OCI-LY1 (cell line): Measurements from ENCODE around the gene STRN4.

ENCODE experiments used
- H2AFZ ChIP-seq: fragments of 200-600 bp; sonication (generic), shearing (Covaris generic); 2 replicates; pipeline ENCODE4 v1.6.0; 2014; ENCODE audit warnings: antibody characterized with exemption, mild to moderate bottlenecking, low read length
- H3F3A ChIP-seq: fragments of 200-600 bp; sonication (generic), shearing (Covaris generic); 2 replicates; pipeline ENCODE4 v1.6.0; 2014; ENCODE audit warnings: mild to moderate bottlenecking, antibody characterized with exemption, low read length, moderate library complexity; ENCODE audit not compliant: insufficient read depth
- H3K27ac ChIP-seq: fragments of 200-600 bp; sonication (generic); 2 replicates; pipeline ENCODE4 v1.5.1; 2014; ENCODE audit warnings: low read length, mixed run types, mild to moderate bottlenecking, low read depth; ENCODE audit not compliant: poor library complexity, severe bottlenecking
- H3K27me3 ChIP-seq: fragments of 200-600 bp; sonication (generic); 2 replicates; pipeline ENCODE4 v1.6.0; 2014; ENCODE audit warnings: antibody characterized with exemption, mild to moderate bottlenecking, low read length, moderate library complexity; ENCODE audit not compliant: insufficient read depth
- H3K36me3 ChIP-seq: fragments of 200-600 bp; sonication (generic); 2 replicates; pipeline ENCODE4 v1.6.1; 2014; ENCODE audit warnings: mild to moderate bottlenecking, antibody characterized with exemption, low read length, moderate library complexity, mixed read lengths; ENCODE audit not compliant: insufficient read depth
- H3K4me1 ChIP-seq: fragments of 200-600 bp; sonication (generic); 2 replicates; pipeline ENCODE4 v1.5.1; 2014; ENCODE audit warnings: mild to moderate bottlenecking, low read length, moderate library complexity; ENCODE audit not compliant: insufficient read depth, severe bottlenecking
- H3K4me2 ChIP-seq: fragments of 200-600 bp; sonication (generic), shearing (Covaris generic); 2 replicates; pipeline ENCODE4 v1.6.1; 2014; ENCODE audit warnings: low read length
- H3K4me3 ChIP-seq: fragments of 200-600 bp; sonication (generic); 2 replicates; pipeline ENCODE4 v1.5.1; 2014; ENCODE audit warnings: low read length, low read depth, mild to moderate bottlenecking, mixed read lengths; ENCODE audit not compliant: poor library complexity, severe bottlenecking
- H3K79me2 ChIP-seq: fragments of 200-600 bp; shearing (Covaris generic); 2 replicates; pipeline ENCODE4 v1.6.1; 2016; ENCODE audit warnings: mixed run types, low read length, mixed read lengths; ENCODE audit not compliant: insufficient read depth
- H3K9ac ChIP-seq: fragments of 200-600 bp; sonication (generic), shearing (Covaris generic); 2 replicates; pipeline ENCODE4 v1.6.1; 2014; ENCODE audit warnings: mild to moderate bottlenecking, low read length, mixed read lengths
- H3K9me2 ChIP-seq: fragments of 200-600 bp; sonication (generic), shearing (Covaris generic); 2 replicates; pipeline ENCODE4 v1.6.1; 2014; ENCODE audit warnings: low read depth, mild to moderate bottlenecking, low read length, mixed read lengths
- H3K9me3 ChIP-seq: fragments of 200-600 bp; shearing (Covaris generic); 2 replicates; pipeline ENCODE4 v1.6.1; 2014; ENCODE audit warnings: low read length, mixed read lengths
- H4K20me1 ChIP-seq: fragments of 200-600 bp; sonication (generic), shearing (Covaris generic); 2 replicates; pipeline ENCODE4 v1.6.0; 2016; ENCODE audit warnings: mild to moderate bottlenecking, low read length; ENCODE audit not compliant: insufficient read depth
- EZH2 ChIP-seq: fragments of 200-600 bp; sonication (generic), shearing (Covaris generic); IDR thresholded peaks from 2 replicates; pipeline ENCODE4 v1.8.0; 2017; ENCODE audit warnings: borderline replicate concordance, mixed run types, mild to moderate bottlenecking, antibody characterized with exemption, low read length, moderate library complexity, mixed read lengths
- TF ChIP-seq, protein P1 (sequence below): fragments of 200-600 bp; sonication (generic), shearing (Covaris generic); IDR thresholded peaks from 2 replicates; pipeline ENCODE4 v1.5.1; 2017; ENCODE audit warnings: mild to moderate bottlenecking, antibody characterized with exemption, low read length, moderate library complexity, mixed read lengths

Gene STRN4

GRCh38 chr19:46787331-46788261 lies 41.3 kb upstream of the STRN4 start:
- no peaks in the 10 kb centered on the region; the same call in 1 of the 2 replicates for H3K27me3 ChIP-seq
- H3F3A ChIP-seq = peaks cover 6% of the 10 kb centered on the region; the same call in 1 of the 2 replicates
- peak overlapping the region; percentile 98 for H3K4me3 ChIP-seq
- H3K4me2 ChIP-seq = peak overlapping the region; percentile 85
- TF ChIP-seq, protein P1, sequence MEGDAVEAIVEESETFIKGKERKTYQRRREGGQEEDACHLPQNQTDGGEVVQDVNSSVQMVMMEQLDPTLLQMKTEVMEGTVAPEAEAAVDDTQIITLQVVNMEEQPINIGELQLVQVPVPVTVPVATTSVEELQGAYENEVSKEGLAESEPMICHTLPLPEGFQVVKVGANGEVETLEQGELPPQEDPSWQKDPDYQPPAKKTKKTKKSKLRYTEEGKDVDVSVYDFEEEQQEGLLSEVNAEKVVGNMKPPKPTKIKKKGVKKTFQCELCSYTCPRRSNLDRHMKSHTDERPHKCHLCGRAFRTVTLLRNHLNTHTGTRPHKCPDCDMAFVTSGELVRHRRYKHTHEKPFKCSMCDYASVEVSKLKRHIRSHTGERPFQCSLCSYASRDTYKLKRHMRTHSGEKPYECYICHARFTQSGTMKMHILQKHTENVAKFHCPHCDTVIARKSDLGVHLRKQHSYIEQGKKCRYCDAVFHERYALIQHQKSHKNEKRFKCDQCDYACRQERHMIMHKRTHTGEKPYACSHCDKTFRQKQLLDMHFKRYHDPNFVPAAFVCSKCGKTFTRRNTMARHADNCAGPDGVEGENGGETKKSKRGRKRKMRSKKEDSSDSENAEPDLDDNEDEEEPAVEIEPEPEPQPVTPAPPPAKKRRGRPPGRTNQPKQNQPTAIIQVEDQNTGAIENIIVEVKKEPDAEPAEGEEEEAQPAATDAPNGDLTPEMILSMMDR = no peak
- no peak for TF ChIP-seq EZH2
- no peaks in the 10 kb centered on the region for H4K20me1 ChIP-seq
- H3K9me2 ChIP-seq = no peaks in the 10 kb centered on the region
- peaks cover 42% of the 10 kb centered on the region for H3K79me2 ChIP-seq
- peaks cover 31% of the 10 kb centered on the region for H3K4me1 ChIP-seq
- no peaks in the 10 kb centered on the region for H3K9me3 ChIP-seq
- H3K27ac ChIP-seq = peak overlapping the region; percentile 95
- H3K9ac ChIP-seq = peak overlapping the region; percentile 87
- H2AFZ ChIP-seq = no peak overlapping the region
- peaks cover 33% of the 10 kb centered on the region for H3K36me3 ChIP-seq

DNA sequence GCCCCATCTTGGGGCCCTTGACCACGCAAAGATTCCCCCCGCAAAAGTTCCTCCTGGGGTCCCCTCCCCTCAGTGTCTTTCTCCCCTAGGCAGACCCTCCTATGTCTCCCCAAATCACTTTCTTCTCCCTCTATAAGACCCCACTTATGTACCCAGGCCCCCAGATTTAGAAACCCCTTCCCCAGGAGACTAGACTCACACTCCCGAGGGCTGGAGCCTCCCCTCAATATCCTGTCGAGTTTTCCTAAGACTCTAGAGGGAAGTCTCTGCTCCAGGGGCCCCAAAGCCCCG lies 40.7 kb upstream of the STRN4 start:
- peaks cover 39% of the 10 kb centered on the region for H3K36me3 ChIP-seq
- peaks cover 42% of the 10 kb centered on the region for H3K79me2 ChIP-seq
- peak overlapping the region; percentile 85 for H3K4me2 ChIP-seq
- peak overlapping the region; percentile 95 for H3K27ac ChIP-seq
- peak overlapping the region; percentile 87 for H3K9ac ChIP-seq
- no peak for TF ChIP-seq EZH2
- TF ChIP-seq, protein P1 = no peak
- peak overlapping the region; percentile 98 for H3K4me3 ChIP-seq
- peaks cover 6% of the 10 kb centered on the region; the same call in 1 of the 2 replicates for H3F3A ChIP-seq
- H3K27me3 ChIP-seq = no peaks in the 10 kb centered on the region; the same call in 1 of the 2 replicates
- H3K4me1 ChIP-seq = peaks cover 31% of the 10 kb centered on the region
- no peak overlapping the region for H2AFZ ChIP-seq
- H3K9me2 ChIP-seq = no peaks in the 10 kb centered on the region
- no peaks in the 10 kb centered on the region for H4K20me1 ChIP-seq
- H3K9me3 ChIP-seq = no peaks in the 10 kb centered on the region

- Histone ChIP-seq H3K4me1 (peaks cover 31% of the 10 kb centered on the region), H3K4me2 (peak overlapping the region; percentile 85), H3K27me3 (no peaks in the 10 kb centered on the region), H3K4me3 (peak overlapping the region; percentile 98), H4K20me1 (no peaks in the 10 kb centered on the region), H3K36me3 (peaks cover 44% of the 10 kb centered on the region), H3K9me3 (no peaks in the 10 kb centered on the region), H3K9me2 (no peaks in the 10 kb centered on the region), H3K27ac (peak overlapping the region; percentile 95), H3F3A (peaks cover 6% of the 10 kb centered on the region; the same call in 1 of the 2 replicates), H3K9ac (peak overlapping the region; percentile 87), H2AFZ (no peak overlapping the region), H3K79me2 (peaks cover 42% of the 10 kb centered on the region)
- TF ChIP-seq, protein P1 = no peak
- no peak for TF ChIP-seq EZH2
These were observed 40.2 kb upstream of the STRN4 start for GRCh38 chr19:46786236-46787039.
